K562 (cell line): ENCODE results near the gene CHRM4. TPM values are rescaled to one million over a fixed set of nuclear protein-coding genes. Genes with fewer than 3 reads are reported as not detected.
A peak's percentile ranks its signal among the peaks of the same experiment; 100 is the strongest.

Experiments
- ATAC-seq: fragments of 200-7000 bp; cut with Tn5 transposase; 3 replicates; pipeline ENCODE4 v1.9.1; 2020; ENCODE audit warnings: moderate library complexity
- BruUV-seq: library from RNA; stranded (reverse); fragments of 400-500 nt; replicated peaks from 2 replicates; lab custom pipeline; 2021; lab: Mats Ljungman, UMichigan
- CTCF ChIA-PET: fragments of 300-600 bp; formaldehyde crosslinking; extraction: SDS; loops from one replicate; lab custom pipeline; 2021; ENCODE audit warnings: low intra/inter-chr PET ratio; lab: Yijun Ruan, JAX
- POLR2A ChIA-PET: fragments of 300-600, 350-650 bp; sonication (Branson Sonifier 250); formaldehyde crosslinking; extraction: SDS; loops from one replicate; lab custom pipeline; 2021; ENCODE audit warnings: antibody characterized with exemption, inconsistent platforms; lab: Yijun Ruan, JAX
- DNase-seq, 4 experiments: peaks; one replicate each; pipeline versions ENCODE4 v3.0.0 to v3.0.0-alpha.2; 2011 to 2018; ENCODE audit warnings: low spot score in 3 of 4, mixed read lengths in 3 of 4; ENCODE audit errors: extremely low read depth in 1 of 4
- FAIRE-seq: peaks from 2 replicates; lab custom pipeline; 2011; peaks lifted over from hg19 to GRCh38; lab: Jason Lieb, UNC
- H2AFZ ChIP-seq: 2 replicates; pipeline ENCODE4 v1.6.0; 2011; ENCODE audit warnings: low read depth, low read length, control low read depth, inconsistent platforms
- H3K27ac ChIP-seq: fragments of 200-600 bp; 3 replicates; pipeline ENCODE4 v1.8.0; 2011; ENCODE audit warnings: low read depth, mild to moderate bottlenecking, control low read depth, inconsistent platforms, low read length, moderate library complexity, mixed read lengths; ENCODE audit errors: extremely low read depth
- H3K27me3 ChIP-seq, 2 experiments: fragments of 300-600 bp in 1 of 2; 2 replicates in 1 of 2; 3 replicates in 1 of 2; pipeline versions ENCODE4 v1.6.0 to v1.8.0; 2011; ENCODE audit warnings: inconsistent platforms in 2 of 2, low read length in 2 of 2, mild to moderate bottlenecking in 1 of 2, mixed read lengths in 1 of 2, moderate library complexity in 1 of 2; ENCODE audit not compliant: control insufficient read depth in 2 of 2, insufficient read depth in 2 of 2
- H3K36me3 ChIP-seq: fragments of 300-600 bp; 3 replicates; pipeline ENCODE4 v1.8.0; 2011; ENCODE audit warnings: mild to moderate bottlenecking, low read length, inconsistent platforms; ENCODE audit not compliant: control insufficient read depth, insufficient read depth
- H3K4me1 ChIP-seq, 2 experiments: fragments of 200-600 bp in 1 of 2; replicated peaks in 1 of 2; 2 replicates in 1 of 2; 3 replicates in 1 of 2; pipeline versions ENCODE4 v1.5.1 to v1.8.0; 2011; ENCODE audit warnings: inconsistent platforms in 2 of 2, low read length in 2 of 2, mild to moderate bottlenecking in 1 of 2, mixed read lengths in 1 of 2, moderate library complexity in 1 of 2; ENCODE audit not compliant: control insufficient read depth in 2 of 2, insufficient read depth in 2 of 2
- H3K4me2 ChIP-seq: 2 replicates; pipeline ENCODE4 v1.6.1; 2011; ENCODE audit warnings: low read length, control low read depth, inconsistent platforms, mixed read lengths; ENCODE audit not compliant: insufficient read depth
- H3K4me3 ChIP-seq: fragments of 200-600 bp; sonication (generic), shearing (Covaris generic); 2 replicates; pipeline ENCODE4 v1.5.1; 2016; ENCODE audit warnings: control low read depth, inconsistent platforms
- H3K79me2 ChIP-seq: fragments of 200-600 bp; 3 replicates; pipeline ENCODE4 v1.8.0; 2011; ENCODE audit warnings: low read length, inconsistent platforms; ENCODE audit not compliant: control insufficient read depth, insufficient read depth
- H3K9ac ChIP-seq, 2 experiments: 2 replicates each; pipeline versions ENCODE4 v1.6.0 to v1.6.1; 2011; ENCODE audit warnings: low read depth in 2 of 2, low read length in 2 of 2, control low read depth in 1 of 2, inconsistent platforms in 1 of 2, mild to moderate bottlenecking in 1 of 2, mixed read lengths in 1 of 2; ENCODE audit not compliant: insufficient read depth in 1 of 2
- H3K9me1 ChIP-seq: one replicate; pipeline ENCODE4 v1.6.0; 2011; ENCODE audit warnings: inconsistent platforms, mild to moderate bottlenecking, low read length, moderate library complexity; ENCODE audit not compliant: control insufficient read depth, insufficient read depth
- H3K9me3 ChIP-seq: replicated peaks from 2 replicates; pipeline ENCODE4 v1.5.1; 2011; ENCODE audit warnings: low read depth, low read length, inconsistent platforms; ENCODE audit not compliant: control insufficient read depth, insufficient read depth
- H4K20me1 ChIP-seq: replicated peaks from 2 replicates; pipeline ENCODE4 v1.6.1; 2011; ENCODE audit warnings: low read length, inconsistent platforms, mixed read lengths; ENCODE audit not compliant: control insufficient read depth, insufficient read depth
- ETV5 ChIP-seq: sonication (generic); formaldehyde crosslinking; IDR thresholded peaks from 2 replicates; pipeline ENCODE4 v1.4.0; 2020; ENCODE audit warnings: low read depth, mild to moderate bottlenecking, missing genetic modification reagents
- HIVEP1 ChIP-seq: fragments of 250-450 bp; sonication (Bioruptor Pico); IDR thresholded peaks from 2 replicates; pipeline ENCODE4 v1.4.0; 2020; ENCODE audit warnings: mild to moderate bottlenecking
- KLF10 ChIP-seq: fragments of 250-450 bp; sonication (Bioruptor Pico); IDR thresholded peaks from 2 replicates; pipeline ENCODE4 v1.6.1; 2021; ENCODE audit warnings: matching md5 sums
- NCOR1 ChIP-seq: fragments of 450-650 bp; IDR thresholded peaks from 2 replicates; pipeline ENCODE4 v1.6.1; 2016; ENCODE audit warnings: mild to moderate bottlenecking, moderate library complexity
- NRF1 ChIP-seq, 2 experiments: fragments of 450-650 bp; IDR thresholded peaks in 1 of 2; conservative IDR thresholded peaks in 1 of 2; 2 replicates each; pipeline ENCODE4 v1.6.1; 2014; ENCODE audit warnings: mild to moderate bottlenecking in 2 of 2
- POU5F1 ChIP-seq: fragments of 150-350 bp; IDR thresholded peaks from 2 replicates; pipeline ENCODE4 v1.6.1; 2014; ENCODE audit warnings: borderline replicate concordance, low read length, low read depth, mild to moderate bottlenecking; ENCODE audit not compliant: partially characterized antibody
- RAD21 ChIP-seq, 2 experiments: fragments of 250-450 bp in 1 of 2; fragments of 450-650 bp in 1 of 2; sonication (Bioruptor Pico) in 1 of 2; formaldehyde crosslinking in 1 of 2; IDR thresholded peaks in 1 of 2; conservative IDR thresholded peaks in 1 of 2; 2 replicates each; pipeline versions ENCODE4 v1.4.0 to v1.8.0; 2020 to 2022; ENCODE audit warnings: mild to moderate bottlenecking in 2 of 2, moderate library complexity in 1 of 2
- TCF7 ChIP-seq: sonication (generic); IDR thresholded peaks from 2 replicates; pipeline ENCODE4 v1.6.1; 2016; ENCODE audit warnings: antibody characterized with exemption, borderline replicate concordance
- XRCC5 ChIP-seq: fragments of 200-400 bp; formaldehyde crosslinking; IDR thresholded peaks from 2 replicates; pipeline ENCODE4 v1.6.1; 2017; ENCODE audit warnings: low read depth, mild to moderate bottlenecking, low read length
- ZNF143 ChIP-seq: sonication (generic); formaldehyde crosslinking; IDR thresholded peaks from 2 replicates; pipeline ENCODE4 v1.9.0; 2022; ENCODE audit warnings: mild to moderate bottlenecking, missing genetic modification reagents
- ZNF232 ChIP-seq: sonication (generic); formaldehyde crosslinking; IDR thresholded peaks from 2 replicates; pipeline ENCODE4 v1.8.0; 2022; ENCODE audit warnings: mild to moderate bottlenecking, missing genetic modification reagents
- ZNF398 ChIP-seq: fragments of 250-450 bp; sonication (Bioruptor Pico); IDR thresholded peaks from 2 replicates; pipeline ENCODE4 v1.8.0; 2021; ENCODE audit warnings: moderate library complexity, mild to moderate bottlenecking, inconsistent platforms
- ZNF589 ChIP-seq: fragments of 200-800 bp; sonication (Bioruptor generic); IDR thresholded peaks from 2 replicates; pipeline ENCODE4 v1.6.1; 2016; ENCODE audit warnings: low read depth, missing genetic modification characterization, missing compliant biosample characterization
- ZNF778 ChIP-seq: fragments of 450-650 bp; formaldehyde crosslinking; IDR thresholded peaks from 2 replicates; pipeline ENCODE4 v1.4.0; 2020; ENCODE audit warnings: mild to moderate bottlenecking, moderate library complexity
- ZNF79 ChIP-seq: fragments of 250-450 bp; sonication (Bioruptor Pico); IDR thresholded peaks from 2 replicates; pipeline ENCODE4 v1.4.0; 2020; ENCODE audit warnings: low read depth, mild to moderate bottlenecking, moderate library complexity
- WGBS: fragments of 100-300 bp; shearing (Covaris generic); methylation state at CpG from one replicate; pipeline ENCODE4 v1.1.6; 2016; ENCODE audit warnings: low coverage, mixed read lengths; ENCODE audit not compliant: insufficient coverage; ENCODE audit errors: missing lambda C conversion rate; 5-methylcytosine and 5-hydroxymethylcytosine counted together
- in situ Hi-C: fragments of 300-500 bp; cut with MboI; formaldehyde crosslinking; loops from 4 replicates; pipeline ENCODE4 v1.15.0; 2018; ENCODE audit warnings: inconsistent platforms, mixed read lengths
- intact Hi-C: fragments of 100-400 bp; cut with micrococcal nuclease; formaldehyde crosslinking; loops from 2 replicates; pipeline ENCODE4 v1.14.2; 2022
- polyA plus RNA-seq, 8 experiments: library from polyadenylated mRNA; depleted of rRNA in 4 of 8; stranded (reverse) in 5 of 8; unstranded in 3 of 8; fragments of >200 nt; fragmentation: Nextera tagmentation in 2 of 8; fragmentation: Illumina TruSeq in 1 of 8; extraction: Ambion mirVana in 2 of 8; extraction: Trizol in 1 of 8; gene quantifications; 2 replicates each; pipeline versions ENCODE4 v1.2.1 to v1.2.3, GENCODE V29; 2011 to 2014; ENCODE audit warnings: inconsistent platforms in 1 of 8, missing spikeins in 1 of 8
- total RNA-seq, 7 experiments: library from RNA; depleted of rRNA in 6 of 7; stranded (reverse); fragments of >200 nt in 6 of 7; fragmentation: Illumina TruSeq in 2 of 7; extraction: Trizol in 2 of 7; gene quantifications; 2 replicates each; pipeline versions ENCODE4 v1.2.1 to v1.2.3, GENCODE V29; 2011 to 2021; ENCODE audit warnings: low replicate concordance in 1 of 7
- TF ChIP-seq, protein P1 (sequence below): fragments of 150-350 bp; conservative IDR thresholded peaks from 2 replicates; pipeline ENCODE4 v1.6.1; 2014; ENCODE audit warnings: low read length

The CHRM4 gene
- total and polyA plus RNA-seq, 9 of the 15 experiments (the other 6 are each of a cell fraction or from before 2014, with no cell fraction given), result 0.22 to 1.3 (median 0.40) TPM; not detected in 2

DNA sequence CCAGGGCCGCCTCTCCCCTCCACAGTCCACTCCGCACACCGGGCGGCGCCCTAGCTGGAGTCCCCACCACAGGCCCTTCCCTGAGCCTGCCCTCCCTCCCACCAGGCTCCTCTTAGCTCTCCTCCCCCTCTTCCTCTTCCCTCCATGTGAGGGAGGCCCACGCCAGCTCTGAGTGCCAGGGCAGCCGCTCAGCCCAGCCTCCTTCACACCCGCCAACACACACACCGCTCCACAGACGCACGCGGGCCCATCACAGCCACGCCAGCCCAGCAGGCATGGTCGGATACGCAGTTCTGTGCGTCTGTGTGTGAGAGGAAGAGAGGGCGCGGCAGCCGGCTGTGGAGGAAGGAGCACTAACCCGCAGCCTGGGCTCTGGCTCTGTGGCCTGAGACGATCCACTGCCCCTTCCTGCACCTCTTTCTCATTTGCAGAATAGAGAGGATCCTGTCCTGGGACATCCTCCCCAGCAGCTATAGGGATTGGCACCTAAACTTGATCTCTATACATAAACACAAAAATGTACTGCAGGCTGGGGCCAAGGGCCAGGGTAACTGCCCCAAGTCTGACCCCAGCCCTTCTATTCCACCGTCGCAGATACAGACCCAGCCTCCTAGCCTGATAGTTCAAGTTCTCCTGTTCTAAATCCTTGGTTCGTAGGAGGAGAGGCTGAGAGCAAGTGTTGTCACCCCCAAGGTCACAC, 3.5 kb downstream of the CHRM4 start (continued):
- TF ChIP-seq ZNF398 (CRISPR knock-in tag), result no peak
- no peak for TF ChIP-seq ZNF589 (CRISPR knock-in tag)
- TF ChIP-seq ETV5 (CRISPR knock-in tag), result peak; percentile 57; the same call in 1 of the 2 replicates

DNA sequence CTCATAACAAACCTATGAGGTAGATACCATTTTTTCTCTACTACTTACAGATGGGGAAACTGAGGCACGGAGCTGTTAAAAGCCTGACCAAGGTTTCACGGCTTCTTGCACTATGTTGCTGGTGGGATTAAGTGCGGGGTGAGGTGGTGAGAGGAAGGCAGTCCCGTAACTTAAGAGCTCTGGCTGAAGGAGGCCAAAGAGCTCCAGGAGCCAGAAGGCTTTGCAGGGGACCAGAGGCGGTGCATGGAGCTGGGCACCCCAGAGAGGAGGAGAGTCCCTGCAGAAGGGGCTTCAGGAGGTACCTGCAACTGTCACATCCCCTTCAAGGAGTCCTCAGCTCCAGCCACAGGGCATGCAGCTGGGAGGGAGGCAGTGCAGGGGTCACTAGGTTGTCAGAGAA, 4.1 kb downstream of the CHRM4 start:
- Histone ChIP-seq H3K4me3 (no peak overlapping the region), H3K9me1 (peaks cover 5% of the 10 kb centered on the region), H4K20me1 (peaks cover 3% of the 10 kb centered on the region; the same call in 1 of the 2 replicates), H3K9ac (0 out of 4 replicates have a peak overlapping the region, but pooled peaks of 1 of the 2 experiments have one; percentile 49), H3K36me3 (peaks cover 17% of the 10 kb centered on the region; the same call in 1 of the 3 replicates), H3K4me2 (no peak overlapping the region), H3K27me3 (peaks cover 0 to 11% of the 10 kb centered on the region in 2 experiments; a peak in 1 of 5 replicates), H3K27ac (no peak overlapping the region), H2AFZ (no peak overlapping the region), H3K4me1 (peaks cover 21 to 83% of the 10 kb centered on the region in 2 experiments), H3K79me2 (peaks cover 8% of the 10 kb centered on the region), H3K9me3 (no peaks in the 10 kb centered on the region)
- WGBS, result 65% methylated on average over 5 of the region's 5 CpGs
- FAIRE-seq (no peak), ATAC-seq (no peak), DNase-seq (no peak)
- POLR2A ChIA-PET, result interaction anchor here (0.6 to 0.9 kb wide), 2 partner anchors 20 to 27 kb away, joined by 3 read pairs; no protein-coding TSS in a partner anchor
- intact Hi-C loops, result loop anchor here (5.0 kb wide), 1 partner anchor 230 kb away; the partner anchor contains the start of genes ATG13 and HARBI1
- in situ Hi-C loops, result no loop called here
- no TSS peak for BruUV-seq
- CTCF ChIA-PET, result no interaction called here
- TF ChIP-seq KLF10, result no peak
- TF ChIP-seq HIVEP1 (CRISPR knock-in tag), result no peak
- no peak for TF ChIP-seq NCOR1
- no peak for TF ChIP-seq ZNF143 (CRISPR knock-in tag)
- no peak for TF ChIP-seq ZNF79 (CRISPR knock-in tag)
- TF ChIP-seq TCF7, result no peak
- TF ChIP-seq ZNF232 (CRISPR knock-in tag), result no peak
- TF ChIP-seq NRF1 (conservative IDR thresholded peaks at IDR 0.05 in 1 of 2, IDR thresholded peaks at IDR 0.05 in 1 of 2), result no peak
- TF ChIP-seq POU5F1, result no peak
- no peak for TF ChIP-seq ZNF778 (CRISPR knock-in tag)
- TF ChIP-seq XRCC5, result no peak
- TF ChIP-seq, protein P1, sequence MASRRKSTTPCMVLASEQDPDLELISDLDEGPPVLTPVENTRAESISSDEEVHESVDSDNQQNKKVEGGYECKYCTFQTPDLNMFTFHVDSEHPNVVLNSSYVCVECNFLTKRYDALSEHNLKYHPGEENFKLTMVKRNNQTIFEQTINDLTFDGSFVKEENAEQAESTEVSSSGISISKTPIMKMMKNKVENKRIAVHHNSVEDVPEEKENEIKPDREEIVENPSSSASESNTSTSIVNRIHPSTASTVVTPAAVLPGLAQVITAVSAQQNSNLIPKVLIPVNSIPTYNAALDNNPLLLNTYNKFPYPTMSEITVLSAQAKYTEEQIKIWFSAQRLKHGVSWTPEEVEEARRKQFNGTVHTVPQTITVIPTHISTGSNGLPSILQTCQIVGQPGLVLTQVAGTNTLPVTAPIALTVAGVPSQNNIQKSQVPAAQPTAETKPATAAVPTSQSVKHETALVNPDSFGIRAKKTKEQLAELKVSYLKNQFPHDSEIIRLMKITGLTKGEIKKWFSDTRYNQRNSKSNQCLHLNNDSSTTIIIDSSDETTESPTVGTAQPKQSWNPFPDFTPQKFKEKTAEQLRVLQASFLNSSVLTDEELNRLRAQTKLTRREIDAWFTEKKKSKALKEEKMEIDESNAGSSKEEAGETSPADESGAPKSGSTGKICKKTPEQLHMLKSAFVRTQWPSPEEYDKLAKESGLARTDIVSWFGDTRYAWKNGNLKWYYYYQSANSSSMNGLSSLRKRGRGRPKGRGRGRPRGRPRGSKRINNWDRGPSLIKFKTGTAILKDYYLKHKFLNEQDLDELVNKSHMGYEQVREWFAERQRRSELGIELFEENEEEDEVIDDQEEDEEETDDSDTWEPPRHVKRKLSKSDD, result no peak
- TF ChIP-seq RAD21 (CRISPR knock-in tag; conservative IDR thresholded peaks at IDR 0.05 in 1 of 2, IDR thresholded peaks at IDR 0.05 in 1 of 2), result no peak
